GM19240 (cell line): ENCODE results near the gene GFRA1.
"Not testable (repeated sequence)": the region's sequence is repeated elsewhere in the genome, so short reads cannot be mapped to it uniquely, and the experiment has no call there.

Experiments
- DNase-seq: peaks from one replicate; pipeline ENCODE4 v3.0.0; 2011; ENCODE audit warnings: low spot score; ENCODE audit not compliant: insufficient read length

The GFRA1 gene

GRCh38 chr10:116071453-116072148, 201.4 kb downstream of the GFRA1 start:
- DNase-seq: no peak

GRCh38 chr10:116070743-116071320, 202.2 kb downstream of the GFRA1 start:
- no peak for DNase-seq

GRCh38 chr10:116069856-116070255, 203.2 kb downstream of the GFRA1 start:
- DNase-seq: no peak

- no peak for DNase-seq
Observed at GRCh38 chr10:116067825-116068224, 205.2 kb downstream of the GFRA1 start.

- no peak for DNase-seq
Observed at GRCh38 chr10:116063107-116063506, 209.9 kb downstream of the GFRA1 start.

GRCh38 chr10:116060864-116061263, 212.1 kb downstream of the GFRA1 start:
- DNase-seq: no peak

- DNase-seq: no peak
Observed at GRCh38 chr10:116059320-116059719, 213.7 kb downstream of the GFRA1 start.

- no peak for DNase-seq
Observed at GRCh38 chr10:116056445-116057293, 216.3 kb downstream of the GFRA1 start.

GRCh38 chr10:116055917-116056252, 217.1 kb downstream of the GFRA1 start:
- no peak for DNase-seq

- DNase-seq: no peak
Observed at GRCh38 chr10:116055252-116055916, 217.6 kb downstream of the GFRA1 start.

GRCh38 chr10:116053910-116054309, 219.1 kb downstream of the GFRA1 start:
- DNase-seq: no peak

GRCh38 chr10:116053009-116053730, 219.8 kb downstream of the GFRA1 start:
- not testable (repeated sequence) for DNase-seq

GRCh38 chr10:116052522-116052921, 220.5 kb downstream of the GFRA1 start:
- DNase-seq: not testable (repeated sequence)

GRCh38 chr10:116049974-116050304, 223.1 kb downstream of the GFRA1 start:
- DNase-seq: no peak

- no peak for DNase-seq
Observed at GRCh38 chr10:116049158-116049973, 223.6 kb downstream of the GFRA1 start.

- DNase-seq: no peak
Observed at GRCh38 chr10:116045366-116046356, 227.3 kb downstream of the GFRA1 start.

- DNase-seq: no peak
Observed at GRCh38 chr10:116044801-116045248, 228.2 kb downstream of the GFRA1 start.

GRCh38 chr10:116043861-116044260, 229.1 kb downstream of the GFRA1 start:
- no peak for DNase-seq

- no peak for DNase-seq
Observed at GRCh38 chr10:116043304-116043703, 229.7 kb downstream of the GFRA1 start.
